Measurements from ENCODE around the gene TLCD3B. TPM values are rescaled to one million over a fixed set of nuclear protein-coding genes. Genes with fewer than 3 reads are reported as not detected.

Gene TLCD3B
- total RNA-seq, 1 experiment from 2014 or later, result 20.9 TPM

DNA sequence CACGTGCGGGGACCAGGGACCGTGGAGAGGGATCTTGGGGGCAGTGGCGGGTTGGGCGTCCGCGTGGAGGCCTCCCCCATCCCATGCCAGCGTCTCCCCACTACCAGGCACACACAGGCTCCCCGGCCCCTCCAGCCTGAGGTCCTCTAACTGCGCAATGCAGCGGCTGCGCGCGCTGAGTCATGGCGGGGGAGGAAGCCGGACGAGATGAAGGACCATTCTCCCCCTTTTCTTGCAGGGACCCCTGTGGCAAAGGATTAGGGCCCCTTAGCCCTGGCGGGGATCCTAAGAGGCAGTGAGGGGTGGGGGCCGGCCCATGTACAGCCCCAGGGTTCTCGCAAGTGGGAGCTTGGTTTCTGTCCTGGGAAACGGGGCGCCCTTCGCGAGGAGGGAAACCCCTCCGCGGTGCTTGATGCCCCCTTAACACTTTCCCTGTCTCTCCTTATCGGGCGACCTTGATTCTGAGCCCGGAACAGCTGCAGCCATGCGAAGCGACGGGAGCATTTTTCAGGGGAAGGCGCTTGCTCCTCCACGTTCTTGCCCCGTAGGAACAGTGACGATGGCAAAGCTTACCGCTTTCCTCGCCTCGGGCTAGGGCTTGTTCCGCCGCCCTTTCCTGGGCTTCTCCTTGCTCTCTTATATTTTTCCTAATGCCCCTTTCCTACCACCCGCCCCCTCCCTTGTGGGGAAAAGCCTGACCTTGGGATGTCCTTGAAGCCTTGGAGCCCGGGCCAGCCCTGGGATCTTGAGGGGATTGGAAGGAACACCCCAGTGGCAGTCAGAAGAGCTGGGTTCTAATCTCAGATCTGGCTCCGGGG, 35.1 kb upstream of the TLCD3B start:
- Mint-ChIP-seq H3K4me1 (peaks cover 19 to 31% of the 10 kb centered on the region in 2 experiments), H3K27ac (peak overlapping the region; percentile 88 to 99 (median 97); a peak in 5 of 7 replicates), H3K9me3 (no peaks in the 10 kb centered on the region; a peak in 1 of 5 replicates), H3K27me3 (ENCODE audit: low read depth) (no peaks in the 10 kb centered on the region; the same call in 1 of the 2 replicates), H3K36me3 (ENCODE audit: insufficient read depth in 1 of 3, low read depth in 3 of 3) (peaks cover 41 to 51% (median 45%) of the 10 kb centered on the region in 3 experiments), H3K4me3 (peak overlapping the region; percentile 88 to 94)
- Histone ChIP-seq H3K79me2 (ENCODE audit: insufficient read depth, low read length) (peaks cover 12% of the 10 kb centered on the region; the same call in 1 of the 2 replicates), H3K4ac (ENCODE audit: low read depth, low read length) (no peak overlapping the region), H3T11ph (ENCODE audit: low read length) (no peak overlapping the region), H2BK15ac (ENCODE audit: low read depth, low read length) (no peak overlapping the region), H3K9me3 (ENCODE audit: control insufficient read depth, low read depth, low read length) (no peaks in the 10 kb centered on the region), H3K27me3 (ENCODE audit: insufficient read depth, low read length) (no peaks in the 10 kb centered on the region), H3K18ac (ENCODE audit: insufficient read length, low read depth, low read length) (peak overlapping the region; percentile 68), H2BK120ac (ENCODE audit: low read depth, low read length, poor library complexity, severe bottlenecking) (no peak overlapping the region), H3K4me2 (ENCODE audit: insufficient read depth, insufficient read length, low read length) (peak overlapping the region; percentile 89), H3K79me1 (ENCODE audit: insufficient read depth, low read depth, low read length, poor library complexity, severe bottlenecking) (peaks cover 7% of the 10 kb centered on the region), H2BK5ac (ENCODE audit: insufficient read length, low read length) (no peak overlapping the region), H2BK20ac (ENCODE audit: low read depth, low read length, poor library complexity, severe bottlenecking) (no peak overlapping the region), H3K23ac (ENCODE audit: insufficient read length, low read depth, low read length) (no peak overlapping the region), H2BK12ac (ENCODE audit: insufficient read length, low read depth, low read length) (no peak overlapping the region), H3K9ac (ENCODE audit: extremely low read depth, insufficient read length, low read length) (peak overlapping the region; percentile 81), H3K27ac (ENCODE audit: insufficient read length, low read depth, low read length) (no peak overlapping the region), H2AK5ac (ENCODE audit: insufficient read length, low read length) (no peak overlapping the region), H4K91ac (ENCODE audit: insufficient read length, low read depth, low read length) (no peak overlapping the region), H2AFZ (ENCODE audit: low read length) (no peak overlapping the region), H3K56ac (ENCODE audit: insufficient read length, low read depth, low read length) (no peak overlapping the region), H4K8ac (replicated peaks; ENCODE audit: insufficient read length, low read depth, low read length) (no peak overlapping the region), H3K14ac (ENCODE audit: insufficient read depth, low read length) (peak overlapping the region; percentile 88), H4K5ac (ENCODE audit: insufficient read length, low read depth, low read length) (no peak overlapping the region), H3K4me1 (ENCODE audit: insufficient read depth, low read length) (no peaks in the 10 kb centered on the region; the same call in 1 of the 2 replicates), H3K23me2 (ENCODE audit: insufficient read length, low read depth, low read length, poor library complexity, severe bottlenecking) (peaks cover 17% of the 10 kb centered on the region), H4K20me1 (ENCODE audit: control insufficient read depth, insufficient read depth, insufficient read length) (no peaks in the 10 kb centered on the region)
- no peak for DNase-seq
- WGBS (ENCODE audit: extremely low coverage, insufficient read length, low lambda C conversion rate), result no CpG with 5 or more reads among the region's 44 CpGs
- TF ChIP-seq, protein P1, sequence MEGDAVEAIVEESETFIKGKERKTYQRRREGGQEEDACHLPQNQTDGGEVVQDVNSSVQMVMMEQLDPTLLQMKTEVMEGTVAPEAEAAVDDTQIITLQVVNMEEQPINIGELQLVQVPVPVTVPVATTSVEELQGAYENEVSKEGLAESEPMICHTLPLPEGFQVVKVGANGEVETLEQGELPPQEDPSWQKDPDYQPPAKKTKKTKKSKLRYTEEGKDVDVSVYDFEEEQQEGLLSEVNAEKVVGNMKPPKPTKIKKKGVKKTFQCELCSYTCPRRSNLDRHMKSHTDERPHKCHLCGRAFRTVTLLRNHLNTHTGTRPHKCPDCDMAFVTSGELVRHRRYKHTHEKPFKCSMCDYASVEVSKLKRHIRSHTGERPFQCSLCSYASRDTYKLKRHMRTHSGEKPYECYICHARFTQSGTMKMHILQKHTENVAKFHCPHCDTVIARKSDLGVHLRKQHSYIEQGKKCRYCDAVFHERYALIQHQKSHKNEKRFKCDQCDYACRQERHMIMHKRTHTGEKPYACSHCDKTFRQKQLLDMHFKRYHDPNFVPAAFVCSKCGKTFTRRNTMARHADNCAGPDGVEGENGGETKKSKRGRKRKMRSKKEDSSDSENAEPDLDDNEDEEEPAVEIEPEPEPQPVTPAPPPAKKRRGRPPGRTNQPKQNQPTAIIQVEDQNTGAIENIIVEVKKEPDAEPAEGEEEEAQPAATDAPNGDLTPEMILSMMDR (conservative IDR thresholded peaks at IDR 0.05), result no peak

Data from H9 (cell line).